Measurements from ENCODE around the gene RAVER1. TPM values are rescaled to one million over a fixed set of nuclear protein-coding genes. Genes with fewer than 3 reads are reported as not detected.

The RAVER1 gene
- total and polyA plus RNA-seq, 2 of the 13 experiments (the other 11 are each of a cell fraction or from before 2014, with no cell fraction given), result 3.6 to 7.9 TPM

DNA sequence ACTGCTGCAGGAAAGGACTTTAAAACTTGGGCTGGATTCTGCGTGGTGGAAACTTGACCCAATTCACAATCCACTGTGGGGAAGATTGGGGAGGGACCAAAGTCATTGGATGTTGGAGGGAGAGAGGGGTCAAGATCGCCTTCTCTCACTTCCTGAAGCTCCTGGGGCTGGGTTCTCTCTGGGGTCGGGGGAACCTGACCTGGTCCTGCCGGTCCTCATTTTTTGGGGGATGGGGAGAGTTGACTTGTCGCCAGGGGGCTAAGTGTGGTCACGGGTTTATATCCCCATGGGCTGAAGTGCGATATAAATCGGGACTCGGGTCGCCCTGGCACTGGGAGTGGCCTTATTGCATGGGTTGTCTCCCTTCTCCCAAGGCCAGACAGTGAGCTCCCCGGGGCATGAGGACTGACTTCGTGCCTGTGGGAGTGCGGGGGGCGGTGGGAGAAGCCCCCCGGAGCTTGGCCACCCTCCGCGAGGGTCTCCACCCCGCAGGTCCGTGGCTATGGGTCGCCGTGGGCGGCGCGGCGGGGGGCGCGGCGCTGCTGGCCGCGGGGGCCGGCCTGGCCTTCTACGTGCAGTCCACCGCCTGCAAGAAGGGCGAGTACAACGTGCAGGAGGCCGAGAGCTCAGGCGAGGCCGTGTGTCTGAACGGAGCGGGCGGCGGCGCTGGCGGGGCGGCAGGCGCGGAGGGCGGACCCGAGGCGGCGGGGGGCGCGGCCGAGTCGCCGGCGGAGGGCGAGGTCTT, 37.3 kb downstream of the RAVER1 start (continued):
- TF ChIP-seq, protein P1, sequence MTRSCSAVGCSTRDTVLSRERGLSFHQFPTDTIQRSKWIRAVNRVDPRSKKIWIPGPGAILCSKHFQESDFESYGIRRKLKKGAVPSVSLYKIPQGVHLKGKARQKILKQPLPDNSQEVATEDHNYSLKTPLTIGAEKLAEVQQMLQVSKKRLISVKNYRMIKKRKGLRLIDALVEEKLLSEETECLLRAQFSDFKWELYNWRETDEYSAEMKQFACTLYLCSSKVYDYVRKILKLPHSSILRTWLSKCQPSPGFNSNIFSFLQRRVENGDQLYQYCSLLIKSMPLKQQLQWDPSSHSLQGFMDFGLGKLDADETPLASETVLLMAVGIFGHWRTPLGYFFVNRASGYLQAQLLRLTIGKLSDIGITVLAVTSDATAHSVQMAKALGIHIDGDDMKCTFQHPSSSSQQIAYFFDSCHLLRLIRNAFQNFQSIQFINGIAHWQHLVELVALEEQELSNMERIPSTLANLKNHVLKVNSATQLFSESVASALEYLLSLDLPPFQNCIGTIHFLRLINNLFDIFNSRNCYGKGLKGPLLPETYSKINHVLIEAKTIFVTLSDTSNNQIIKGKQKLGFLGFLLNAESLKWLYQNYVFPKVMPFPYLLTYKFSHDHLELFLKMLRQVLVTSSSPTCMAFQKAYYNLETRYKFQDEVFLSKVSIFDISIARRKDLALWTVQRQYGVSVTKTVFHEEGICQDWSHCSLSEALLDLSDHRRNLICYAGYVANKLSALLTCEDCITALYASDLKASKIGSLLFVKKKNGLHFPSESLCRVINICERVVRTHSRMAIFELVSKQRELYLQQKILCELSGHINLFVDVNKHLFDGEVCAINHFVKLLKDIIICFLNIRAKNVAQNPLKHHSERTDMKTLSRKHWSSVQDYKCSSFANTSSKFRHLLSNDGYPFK (CRISPR knock-in tag; IDR thresholded peaks at IDR 0.05; ENCODE audit: borderline replicate concordance), result no peak
- TF ChIP-seq, protein P2, sequence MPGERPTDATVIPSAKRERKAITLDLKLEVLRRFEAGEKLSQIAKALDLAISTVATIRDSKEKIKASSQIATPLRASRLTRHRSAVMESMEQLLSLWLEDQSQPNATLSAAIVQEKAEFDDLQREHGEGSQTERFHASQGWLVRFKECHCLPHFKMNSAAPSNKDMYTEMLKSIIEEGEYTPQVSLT (CRISPR knock-in tag; IDR thresholded peaks at IDR 0.05; ENCODE audit: borderline replicate concordance, low read depth), result no peak
- TF ChIP-seq, protein P3, sequence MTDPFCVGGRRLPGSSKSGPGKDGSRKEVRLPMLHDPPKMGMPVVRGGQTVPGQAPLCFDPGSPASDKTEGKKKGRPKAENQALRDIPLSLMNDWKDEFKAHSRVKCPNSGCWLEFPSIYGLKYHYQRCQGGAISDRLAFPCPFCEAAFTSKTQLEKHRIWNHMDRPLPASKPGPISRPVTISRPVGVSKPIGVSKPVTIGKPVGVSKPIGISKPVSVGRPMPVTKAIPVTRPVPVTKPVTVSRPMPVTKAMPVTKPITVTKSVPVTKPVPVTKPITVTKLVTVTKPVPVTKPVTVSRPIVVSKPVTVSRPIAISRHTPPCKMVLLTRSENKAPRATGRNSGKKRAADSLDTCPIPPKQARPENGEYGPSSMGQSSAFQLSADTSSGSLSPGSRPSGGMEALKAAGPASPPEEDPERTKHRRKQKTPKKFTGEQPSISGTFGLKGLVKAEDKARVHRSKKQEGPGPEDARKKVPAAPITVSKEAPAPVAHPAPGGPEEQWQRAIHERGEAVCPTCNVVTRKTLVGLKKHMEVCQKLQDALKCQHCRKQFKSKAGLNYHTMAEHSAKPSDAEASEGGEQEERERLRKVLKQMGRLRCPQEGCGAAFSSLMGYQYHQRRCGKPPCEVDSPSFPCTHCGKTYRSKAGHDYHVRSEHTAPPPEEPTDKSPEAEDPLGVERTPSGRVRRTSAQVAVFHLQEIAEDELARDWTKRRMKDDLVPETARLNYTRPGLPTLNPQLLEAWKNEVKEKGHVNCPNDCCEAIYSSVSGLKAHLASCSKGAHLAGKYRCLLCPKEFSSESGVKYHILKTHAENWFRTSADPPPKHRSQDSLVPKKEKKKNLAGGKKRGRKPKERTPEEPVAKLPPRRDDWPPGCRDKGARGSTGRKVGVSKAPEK (CRISPR knock-in tag; IDR thresholded peaks at IDR 0.05; ENCODE audit: borderline replicate concordance), result no peak
- TF ChIP-seq SIN3B (IDR thresholded peaks at IDR 0.05; ENCODE audit: low read length), result no peak
- 0 out of 2 replicates have a peak, but pooled peaks have one; percentile 66 for TF ChIP-seq ARNT2 (CRISPR knock-in tag; IDR thresholded peaks at IDR 0.05; ENCODE audit: low read depth)
- no peak for TF ChIP-seq RFX1 (IDR thresholded peaks at IDR 0.05)
- no peak for TF ChIP-seq NFE2L2 (IDR thresholded peaks at IDR 0.05; ENCODE audit: low read length)
- TF ChIP-seq ZNF775 (CRISPR knock-in tag; IDR thresholded peaks at IDR 0.05; ENCODE audit: borderline replicate concordance), result no peak
- TF ChIP-seq, protein P4, sequence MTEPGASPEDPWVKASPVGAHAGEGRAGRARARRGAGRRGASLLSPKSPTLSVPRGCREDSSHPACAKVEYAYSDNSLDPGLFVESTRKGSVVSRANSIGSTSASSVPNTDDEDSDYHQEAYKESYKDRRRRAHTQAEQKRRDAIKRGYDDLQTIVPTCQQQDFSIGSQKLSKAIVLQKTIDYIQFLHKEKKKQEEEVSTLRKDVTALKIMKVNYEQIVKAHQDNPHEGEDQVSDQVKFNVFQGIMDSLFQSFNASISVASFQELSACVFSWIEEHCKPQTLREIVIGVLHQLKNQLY (CRISPR knock-in tag; IDR thresholded peaks at IDR 0.05), result no peak
- TF ChIP-seq ERF (CRISPR knock-in tag; IDR thresholded peaks at IDR 0.05), result no peak; the same call in 1 of the 2 replicates
- TF ChIP-seq, protein P5, sequence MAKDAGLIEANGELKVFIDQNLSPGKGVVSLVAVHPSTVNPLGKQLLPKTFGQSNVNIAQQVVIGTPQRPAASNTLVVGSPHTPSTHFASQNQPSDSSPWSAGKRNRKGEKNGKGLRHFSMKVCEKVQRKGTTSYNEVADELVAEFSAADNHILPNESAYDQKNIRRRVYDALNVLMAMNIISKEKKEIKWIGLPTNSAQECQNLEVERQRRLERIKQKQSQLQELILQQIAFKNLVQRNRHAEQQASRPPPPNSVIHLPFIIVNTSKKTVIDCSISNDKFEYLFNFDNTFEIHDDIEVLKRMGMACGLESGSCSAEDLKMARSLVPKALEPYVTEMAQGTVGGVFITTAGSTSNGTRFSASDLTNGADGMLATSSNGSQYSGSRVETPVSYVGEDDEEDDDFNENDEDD (CRISPR knock-in tag; IDR thresholded peaks at IDR 0.05; ENCODE audit: borderline replicate concordance), result peak; percentile 69; the same call in 1 of the 2 replicates
- TF ChIP-seq SPEN (CRISPR knock-in tag; IDR thresholded peaks at IDR 0.05; ENCODE audit: low read depth), result peak; percentile 63; the same call in 1 of the 2 replicates
- TF ChIP-seq ZNF781 (CRISPR knock-in tag; IDR thresholded peaks at IDR 0.05; ENCODE audit: borderline replicate concordance, not compliant biosample characterization), result no peak
- TF ChIP-seq TP53 (CRISPR knock-in tag; conservative IDR thresholded peaks at IDR 0.05), result no peak

Measured in HepG2 (cell line).